SK-N-MC (cell line): ENCODE data around the gene MCL1.

Experiments
- DNase-seq: peaks from one replicate; pipeline ENCODE4 v3.0.0-alpha.2; 2011; ENCODE audit warnings: low read depth, low spot score
- H3K27ac ChIP-seq: fragments of 200-600 bp; sonication (generic); 2 replicates; pipeline ENCODE4 v1.5.1; 2016; ENCODE audit warnings: mixed run types
- H3K36me3 ChIP-seq: fragments of 200-600 bp; sonication (generic); 2 replicates; pipeline ENCODE4 v1.6.1; 2017; ENCODE audit warnings: antibody characterized with exemption, low read length, mixed read lengths; ENCODE audit not compliant: insufficient read depth
- H3K4me3 ChIP-seq: fragments of 200-600 bp; sonication (generic); 2 replicates; pipeline ENCODE4 v1.5.1; 2016
- H3K9ac ChIP-seq: fragments of 200-600 bp; sonication (generic); 2 replicates; pipeline ENCODE4 v1.8.0; 2017; ENCODE audit warnings: mixed run types, mixed read lengths; ENCODE audit not compliant: insufficient read length
- H3K9me3 ChIP-seq: fragments of 200-600 bp; sonication (generic); 2 replicates; pipeline ENCODE4 v1.6.1; 2017; ENCODE audit warnings: low read depth, mild to moderate bottlenecking, antibody characterized with exemption, low read length, moderate library complexity, mixed read lengths
- EZH2 ChIP-seq: fragments of 200-600 bp; sonication (generic); IDR thresholded peaks from one replicate; pipeline ENCODE4 v1.6.1; 2017; ENCODE audit warnings: antibody characterized with exemption
- FOXP2 ChIP-seq: optimal IDR thresholded peaks from 2 replicates; pipeline ENCODE3; 2011; ENCODE audit warnings: mild to moderate bottlenecking, moderate library complexity; ENCODE audit not compliant: insufficient read depth; ENCODE audit errors: extremely low read length, control extremely low read depth
- POLR2AphosphoS5 ChIP-seq: IDR thresholded peaks from 2 replicates; pipeline ENCODE4 v1.6.1; 2012; ENCODE audit warnings: mild to moderate bottlenecking, low read depth, low read length, borderline replicate concordance

Gene MCL1

GRCh38 chr1:150564051-150564991, 15.1 kb downstream of the MCL1 start:
- no peak overlapping the region for H3K9ac ChIP-seq
- no peaks in the 10 kb centered on the region for H3K36me3 ChIP-seq
- TF ChIP-seq EZH2 (no peak), POLR2AphosphoS5 (no peak), FOXP2 (no peak)
- H3K4me3 ChIP-seq = no peak overlapping the region
- no peaks in the 10 kb centered on the region for H3K9me3 ChIP-seq
- DNase-seq = no peak
- 0 out of 2 replicates have a peak overlapping the region, but pooled peaks have one; percentile 7 for H3K27ac ChIP-seq

- Histone ChIP-seq H3K9ac (no peak overlapping the region), H3K27ac (no peak overlapping the region), H3K4me3 (no peak overlapping the region), H3K36me3 (no peaks in the 10 kb centered on the region), H3K9me3 (no peaks in the 10 kb centered on the region)
- TF ChIP-seq FOXP2 = no peak
- TF ChIP-seq EZH2 = no peak
- TF ChIP-seq POLR2AphosphoS5 = no peak
- DNase-seq = no peak
These were observed 15.9 kb downstream of the MCL1 start for GRCh38 chr1:150563340-150564038.

- Histone ChIP-seq H3K9me3 (no peaks in the 10 kb centered on the region), H3K36me3 (no peaks in the 10 kb centered on the region), H3K4me3 (peak overlapping the region; percentile 85), H3K9ac (no peak overlapping the region), H3K27ac (no peak overlapping the region)
- TF ChIP-seq FOXP2 = no peak
- no peak for TF ChIP-seq EZH2
- TF ChIP-seq POLR2AphosphoS5 = no peak
- DNase-seq = no peak
These were observed 16.7 kb downstream of the MCL1 start for GRCh38 chr1:150562446-150563339.

- peak overlapping the region; percentile 55 for H3K9ac ChIP-seq
- DNase-seq = no peak
- peak overlapping the region; percentile 85 for H3K4me3 ChIP-seq
- TF ChIP-seq EZH2 (no peak), POLR2AphosphoS5 (no peak), FOXP2 (no peak)
- H3K9me3 ChIP-seq = no peaks in the 10 kb centered on the region
- H3K36me3 ChIP-seq = no peaks in the 10 kb centered on the region
- peak overlapping the region; percentile 25; the same call in 1 of the 2 replicates for H3K27ac ChIP-seq
These were observed 17.4 kb downstream of the MCL1 start for GRCh38 chr1:150561974-150562445.

- Histone ChIP-seq H3K4me3 (peak overlapping the region; percentile 85), H3K9ac (peak overlapping the region; percentile 64), H3K27ac (peak overlapping the region; percentile 25; the same call in 1 of the 2 replicates), H3K36me3 (no peaks in the 10 kb centered on the region), H3K9me3 (no peaks in the 10 kb centered on the region)
- no peak for DNase-seq
- TF ChIP-seq POLR2AphosphoS5 (peak; percentile 67; the same call in 1 of the 2 replicates), EZH2 (no peak), FOXP2 (no peak)
These were observed 18.0 kb downstream of the MCL1 start for GRCh38 chr1:150561254-150561973.

- TF ChIP-seq EZH2 (no peak), POLR2AphosphoS5 (no peak), FOXP2 (no peak)
- Histone ChIP-seq H3K9me3 (no peaks in the 10 kb centered on the region), H3K9ac (peak overlapping the region; percentile 64), H3K4me3 (peak overlapping the region; percentile 85), H3K27ac (no peak overlapping the region), H3K36me3 (no peaks in the 10 kb centered on the region)
- DNase-seq = no peak
These were observed 18.7 kb downstream of the MCL1 start for GRCh38 chr1:150560576-150561253.

GRCh38 chr1:150560011-150560438, 19.4 kb downstream of the MCL1 start:
- Histone ChIP-seq H3K4me3 (no peak overlapping the region), H3K9ac (no peak overlapping the region), H3K36me3 (no peaks in the 10 kb centered on the region), H3K27ac (no peak overlapping the region), H3K9me3 (no peaks in the 10 kb centered on the region)
- TF ChIP-seq FOXP2 (no peak), EZH2 (no peak), POLR2AphosphoS5 (no peak)
- no peak for DNase-seq
